Activated CD8-positive, alpha-beta memory T cell treated with anti-CD3 and anti-CD28 coated beads, Interleukin-2, amount 50 U/mL, for 24 hours (primary cell): Measurements from ENCODE around the gene SLC9A9.

ENCODE experiments used
- DNase-seq: peaks from one replicate; pipeline ENCODE4 v3.0.0-alpha.2; 2020; ENCODE audit errors: extremely low read depth

The SLC9A9 gene

GRCh38 chr3:143413372-143413771 is 434.9 kb downstream of the SLC9A9 start:
- no peak for DNase-seq

- no peak for DNase-seq
These were observed 436.2 kb downstream of the SLC9A9 start for GRCh38 chr3:143412084-143412483.

GRCh38 chr3:143410259-143410658 is 438.0 kb downstream of the SLC9A9 start:
- no peak for DNase-seq

GRCh38 chr3:143408771-143409170 is 439.5 kb downstream of the SLC9A9 start:
- no peak for DNase-seq

- DNase-seq: no peak
These were observed 445.7 kb downstream of the SLC9A9 start for GRCh38 chr3:143402602-143403001.

- no peak for DNase-seq
These were observed 451.5 kb downstream of the SLC9A9 start for GRCh38 chr3:143396790-143397189.

GRCh38 chr3:143389388-143389787 is 458.9 kb downstream of the SLC9A9 start:
- no peak for DNase-seq

GRCh38 chr3:143387425-143387824 is 460.8 kb downstream of the SLC9A9 start:
- DNase-seq: no peak

- DNase-seq: no peak
These were observed 464.2 kb downstream of the SLC9A9 start for GRCh38 chr3:143384076-143384475.

- no peak for DNase-seq
These were observed 464.8 kb downstream of the SLC9A9 start for GRCh38 chr3:143383421-143383820.

- no peak for DNase-seq
These were observed 465.5 kb downstream of the SLC9A9 start for GRCh38 chr3:143382816-143383215.

GRCh38 chr3:143380449-143380848 is 467.8 kb downstream of the SLC9A9 start:
- DNase-seq: no peak

GRCh38 chr3:143375698-143376097 is 472.6 kb downstream of the SLC9A9 start:
- no peak for DNase-seq

GRCh38 chr3:143367171-143367570 is 481.1 kb downstream of the SLC9A9 start:
- no peak for DNase-seq

GRCh38 chr3:143366672-143367071 is 481.6 kb downstream of the SLC9A9 start:
- DNase-seq: no peak

- no peak for DNase-seq
These were observed 484.3 kb downstream of the SLC9A9 start for GRCh38 chr3:143363949-143364348.

- no peak for DNase-seq
These were observed 485.0 kb downstream of the SLC9A9 start for GRCh38 chr3:143363276-143363675.

- no peak for DNase-seq
These were observed 485.9 kb downstream of the SLC9A9 start for GRCh38 chr3:143362115-143362991.

- no peak for DNase-seq
These were observed 486.7 kb downstream of the SLC9A9 start for GRCh38 chr3:143361589-143361988.

GRCh38 chr3:143360244-143360643 is 488.0 kb downstream of the SLC9A9 start:
- DNase-seq: no peak

GRCh38 chr3:143358793-143359491 is 489.3 kb downstream of the SLC9A9 start:
- no peak for DNase-seq

GRCh38 chr3:143358155-143358792 is 490.0 kb downstream of the SLC9A9 start:
- no peak for DNase-seq

GRCh38 chr3:143357700-143358099 is 490.6 kb downstream of the SLC9A9 start:
- DNase-seq: no peak
